Stimulated activated CD4-positive, alpha-beta T cell treated with anti-CD3 and anti-CD28 coated beads, TNF-alpha, amount 100 ng/mL, for 48 hours (primary cell): ENCODE measurements around the gene SLC25A25.
"Not testable (repeated sequence)": the region's sequence is repeated elsewhere in the genome, so short reads cannot be mapped to it uniquely, and the experiment has no call there.

Source experiments
- DNase-seq, 3 donors: peaks; one replicate each; pipeline ENCODE4 v3.0.0-alpha.2; 2020; ENCODE audit warnings: low read depth in 3 of 3

Gene SLC25A25

GRCh38 chr9:128109050-128109709 is 41.1 kb downstream of the SLC25A25 start:
- no peak for DNase-seq

GRCh38 chr9:128111726-128112125 is 43.7 kb downstream of the SLC25A25 start:
- not testable (repeated sequence) for DNase-seq

GRCh38 chr9:128113526-128114325 is 45.7 kb downstream of the SLC25A25 start:
- no peak for DNase-seq

- no peak for DNase-seq
Measured at GRCh38 chr9:128114326-128115186, 46.5 kb downstream of the SLC25A25 start.

GRCh38 chr9:128115187-128116103 is 47.4 kb downstream of the SLC25A25 start:
- DNase-seq, result no peak

- no peak for DNase-seq
Measured at GRCh38 chr9:128116104-128117083, 48.4 kb downstream of the SLC25A25 start.

- DNase-seq, result peak; percentile 87 to 99 (median 97)
Measured at GRCh38 chr9:128117613-128118471, 49.8 kb downstream of the SLC25A25 start.

- no peak for DNase-seq
Measured at GRCh38 chr9:128118472-128118857, 50.4 kb downstream of the SLC25A25 start.

GRCh38 chr9:128118971-128119665 is 51.1 kb downstream of the SLC25A25 start:
- DNase-seq, result no peak

GRCh38 chr9:128120061-128120740 is 52.2 kb downstream of the SLC25A25 start:
- no peak for DNase-seq

GRCh38 chr9:128120741-128121465 is 52.9 kb downstream of the SLC25A25 start:
- no peak for DNase-seq

- DNase-seq, result no peak
Measured at GRCh38 chr9:128121466-128121810, 53.4 kb downstream of the SLC25A25 start.

GRCh38 chr9:128121924-128122808 is 54.1 kb downstream of the SLC25A25 start:
- no peak for DNase-seq

GRCh38 chr9:128122809-128123175 is 54.8 kb downstream of the SLC25A25 start:
- no peak for DNase-seq

GRCh38 chr9:128123451-128124080 is 55.5 kb downstream of the SLC25A25 start:
- no peak for DNase-seq

GRCh38 chr9:128124451-128124850 is 56.4 kb downstream of the SLC25A25 start:
- no peak for DNase-seq
